ENCODE data around the gene DOLPP1.
"Not testable (repeated sequence)": the region's sequence is repeated elsewhere in the genome, so short reads cannot be mapped to it uniquely, and the experiment has no call there.

DOLPP1 gene

GRCh38 chr9:129108805-129109536 lies 28.1 kb downstream of the DOLPP1 start:
- no peak for FAIRE-seq
- TF ChIP-seq POU2F2 (IDR thresholded peaks at IDR 0.05; ENCODE audit: low read depth, low read length): no peak
- TF ChIP-seq POLR2AphosphoS5 (IDR thresholded peaks at IDR 0.05; ENCODE audit: low read depth, low read length): no peak
- TF ChIP-seq POLR2A (IDR thresholded peaks at IDR 0.05; ENCODE audit: low read depth, low read length): no peak
- no peak for TF ChIP-seq SPI1 (IDR thresholded peaks at IDR 0.05; ENCODE audit: low read depth, low read length)
- no peak for TF ChIP-seq PAX5 (IDR thresholded peaks at IDR 0.05; ENCODE audit: insufficient read depth, low read length, severe bottlenecking)
- TF ChIP-seq TAF1 (IDR thresholded peaks at IDR 0.05; ENCODE audit: low read depth, low read length): no peak
- no peak for DNase-seq (ENCODE audit: insufficient read length, low spot score)

DNA sequence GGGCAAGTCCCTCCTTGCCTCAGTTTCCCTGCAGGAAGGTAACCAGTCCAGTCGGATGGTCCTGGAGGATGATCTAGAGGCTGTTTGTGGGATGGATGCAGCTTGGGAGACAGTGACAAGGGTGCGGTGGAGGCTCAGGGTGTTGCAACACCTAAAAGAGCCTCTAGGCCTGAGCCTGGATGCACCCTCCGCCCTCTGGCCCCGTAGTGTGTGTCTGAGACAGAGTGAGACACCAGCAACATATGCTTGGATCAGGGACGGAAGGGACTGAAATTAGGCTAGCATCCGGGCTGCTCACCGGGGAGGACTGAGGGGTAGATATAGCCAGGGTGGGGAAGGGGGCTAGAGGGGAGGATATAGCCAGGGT lies 28.6 kb downstream of the DOLPP1 start:
- DNase-seq (ENCODE audit: insufficient read length, low spot score): no peak
- FAIRE-seq: no peak
- no peak for TF ChIP-seq TAF1 (IDR thresholded peaks at IDR 0.05; ENCODE audit: low read depth, low read length)
- no peak for TF ChIP-seq PAX5 (IDR thresholded peaks at IDR 0.05; ENCODE audit: insufficient read depth, low read length, severe bottlenecking)
- TF ChIP-seq POU2F2 (IDR thresholded peaks at IDR 0.05; ENCODE audit: low read depth, low read length): no peak

- DNase-seq (ENCODE audit: insufficient read length, low spot score) (no peak), FAIRE-seq (no peak)
- TF ChIP-seq SPI1 (IDR thresholded peaks at IDR 0.05; ENCODE audit: low read depth, low read length): no peak
- TF ChIP-seq POLR2A (IDR thresholded peaks at IDR 0.05; ENCODE audit: low read depth, low read length): no peak
- TF ChIP-seq POLR2AphosphoS5 (IDR thresholded peaks at IDR 0.05; ENCODE audit: low read depth, low read length): no peak
- no peak for TF ChIP-seq TAF1 (IDR thresholded peaks at IDR 0.05; ENCODE audit: low read depth, low read length)
- TF ChIP-seq POU2F2 (IDR thresholded peaks at IDR 0.05; ENCODE audit: low read depth, low read length): no peak
- TF ChIP-seq PAX5 (IDR thresholded peaks at IDR 0.05; ENCODE audit: insufficient read depth, low read length, severe bottlenecking): no peak
These were observed 29.2 kb downstream of the DOLPP1 start for GRCh38 chr9:129109952-129110739.

DNA sequence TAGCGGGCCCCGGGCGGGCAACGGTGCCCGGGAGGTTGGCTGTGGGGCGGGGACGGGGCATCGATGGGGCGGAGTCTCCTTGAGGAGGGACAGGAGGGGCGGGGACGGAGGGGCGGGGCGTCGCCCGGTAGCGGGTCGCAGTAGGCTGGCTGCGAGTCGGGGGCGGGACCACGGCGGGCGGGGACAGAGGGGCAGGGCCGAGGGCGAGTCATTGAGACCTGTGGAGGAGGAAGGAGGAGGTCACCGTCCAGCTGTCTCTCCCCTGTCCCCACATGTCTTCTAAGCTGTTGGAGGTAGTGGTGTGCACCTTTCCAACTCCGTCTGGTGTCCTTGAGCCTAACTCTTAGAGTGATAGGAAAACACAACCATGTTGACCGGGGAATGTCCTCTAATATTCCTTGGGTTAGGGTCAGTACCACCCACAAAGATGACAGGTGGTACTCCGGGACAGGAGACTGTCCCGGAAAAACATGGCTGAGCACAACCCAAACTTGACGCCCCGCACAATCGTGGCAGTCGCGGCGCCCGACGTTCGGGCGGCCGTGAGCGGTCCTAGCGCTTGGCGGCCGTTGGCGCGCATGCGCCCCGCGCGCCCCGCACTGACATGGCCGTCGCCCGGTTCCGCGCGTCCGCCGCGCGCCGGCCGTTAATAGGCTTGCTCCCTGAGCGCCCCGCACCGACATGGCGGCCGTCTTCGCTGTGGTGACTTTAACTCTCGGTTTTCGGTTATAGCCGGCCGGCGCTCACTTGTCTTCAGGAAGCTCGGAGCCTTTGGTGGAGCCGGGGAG lies 30.0 kb downstream of the DOLPP1 start, which contains the start of the genes CRAT and PTPA:
CRAT (minus strand) TSS at position 54 of the 788 bp plus-strand sequence. CDS start 284 bp downstream, outside the sequence.
PTPA (plus strand) TSS at position 676 of the 788 bp plus-strand sequence. CDS start 186 bp downstream, outside the sequence.
- peak; percentile 96 for TF ChIP-seq POLR2AphosphoS5 (IDR thresholded peaks at IDR 0.05; ENCODE audit: low read depth, low read length)
- peak; percentile 89 for TF ChIP-seq TAF1 (IDR thresholded peaks at IDR 0.05; ENCODE audit: low read depth, low read length)
- TF ChIP-seq POU2F2 (IDR thresholded peaks at IDR 0.05; ENCODE audit: low read depth, low read length): no peak
- no peak for TF ChIP-seq SPI1 (IDR thresholded peaks at IDR 0.05; ENCODE audit: low read depth, low read length)
- peak; percentile 97 for TF ChIP-seq POLR2A (IDR thresholded peaks at IDR 0.05; ENCODE audit: low read depth, low read length)
- TF ChIP-seq PAX5 (IDR thresholded peaks at IDR 0.05; ENCODE audit: insufficient read depth, low read length, severe bottlenecking): no peak
- DNase-seq (ENCODE audit: insufficient read length, low spot score): peak; percentile 100
- peak; percentile 94 for FAIRE-seq

DNA sequence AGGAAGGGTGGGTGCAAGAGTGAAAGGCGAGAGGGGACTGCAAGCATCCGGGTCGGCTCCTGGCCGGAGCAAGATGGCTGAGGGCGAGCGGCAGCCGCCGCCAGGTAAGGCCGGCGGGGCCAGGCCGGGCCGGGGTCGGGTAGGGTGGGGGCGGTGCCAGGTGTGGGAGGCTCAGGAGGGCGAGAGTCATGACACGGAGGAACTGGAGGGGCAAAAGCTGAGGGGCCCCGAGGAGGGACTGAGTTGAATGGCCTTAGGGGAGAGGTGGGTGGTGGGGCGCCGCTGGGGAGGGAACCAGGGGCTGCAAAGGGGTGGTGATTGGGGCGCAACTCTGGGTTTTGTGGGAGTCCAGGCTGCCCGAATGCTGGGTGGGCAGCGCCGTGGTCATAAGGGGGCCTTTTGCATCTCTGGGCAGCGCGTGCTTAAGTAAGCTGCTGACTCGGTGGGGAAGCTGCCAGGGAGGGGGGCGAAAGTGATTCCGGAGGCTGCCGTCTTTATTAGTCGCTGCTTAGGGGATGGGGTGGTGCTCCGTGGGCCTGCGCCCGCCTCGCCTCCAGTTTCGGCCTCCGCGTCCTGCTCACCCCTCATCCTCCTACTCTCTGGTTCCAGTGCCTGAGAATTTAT lies 30.7 kb downstream of the DOLPP1 start:
- TF ChIP-seq POLR2AphosphoS5 (IDR thresholded peaks at IDR 0.05; ENCODE audit: low read depth, low read length) (no peak), TAF1 (IDR thresholded peaks at IDR 0.05; ENCODE audit: low read depth, low read length) (no peak), SPI1 (IDR thresholded peaks at IDR 0.05; ENCODE audit: low read depth, low read length) (no peak), PAX5 (IDR thresholded peaks at IDR 0.05; ENCODE audit: insufficient read depth, low read length, severe bottlenecking) (no peak), POU2F2 (IDR thresholded peaks at IDR 0.05; ENCODE audit: low read depth, low read length) (no peak), POLR2A (IDR thresholded peaks at IDR 0.05; ENCODE audit: low read depth, low read length) (no peak)
- DNase-seq (ENCODE audit: insufficient read length, low spot score) (peak; percentile 54), FAIRE-seq (no peak)

DNA sequence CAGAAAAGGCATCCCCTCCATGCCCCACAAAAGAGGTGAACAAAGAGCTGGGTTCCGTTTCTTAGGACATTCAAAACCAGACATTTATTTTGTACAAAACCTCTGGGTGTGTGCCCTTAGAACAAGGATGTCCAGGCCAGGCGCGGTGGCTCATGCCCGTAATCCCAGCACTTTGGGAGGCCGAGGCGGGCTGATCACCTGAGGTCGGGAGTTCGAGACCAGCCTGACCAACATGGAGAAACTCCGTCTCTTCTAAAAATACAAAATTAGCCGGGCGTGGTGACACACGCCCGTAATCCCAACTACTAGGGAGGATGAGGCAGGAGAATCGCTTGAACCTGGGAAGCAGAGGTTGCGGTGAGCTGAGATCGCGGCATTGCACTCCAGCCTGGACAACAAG lies 31.6 kb downstream of the DOLPP1 start:
- DNase-seq (ENCODE audit: insufficient read length, low spot score); FAIRE-seq: not testable (repeated sequence)

DNA sequence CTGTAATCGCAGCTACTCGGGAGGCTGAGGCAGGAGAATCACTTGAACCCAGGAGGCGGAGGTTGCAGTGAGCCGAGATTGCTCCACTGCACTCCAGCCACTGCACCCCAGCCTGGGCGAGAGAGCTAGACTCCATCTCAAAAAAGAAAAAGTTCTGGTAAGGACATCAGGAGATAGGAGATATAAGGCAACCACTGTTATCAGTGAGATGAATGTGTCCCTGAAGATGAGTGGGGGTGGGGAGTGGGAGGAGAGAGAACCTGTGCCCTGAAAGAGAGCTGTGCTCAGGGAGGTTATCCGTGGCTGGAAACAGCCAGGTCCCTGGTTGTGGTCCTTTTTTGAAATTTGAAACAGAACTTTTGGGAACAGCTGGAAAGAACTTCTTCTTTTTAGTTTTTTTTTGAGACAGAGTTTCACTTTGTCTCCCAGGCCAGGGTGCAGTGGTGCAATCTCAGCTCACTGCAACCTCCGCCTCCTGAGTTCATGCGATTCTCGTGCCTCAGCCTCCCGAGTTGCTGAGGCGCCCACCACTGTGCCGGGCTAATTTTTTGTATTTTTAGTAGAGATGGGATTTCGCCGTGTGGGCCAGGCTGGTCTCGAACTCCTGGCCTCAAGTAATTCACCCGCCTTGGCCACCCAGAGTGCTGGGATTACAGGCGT lies 32.9 kb downstream of the DOLPP1 start:
- TF ChIP-seq POLR2AphosphoS5 (IDR thresholded peaks at IDR 0.05; ENCODE audit: low read depth, low read length) (no peak), PAX5 (IDR thresholded peaks at IDR 0.05; ENCODE audit: insufficient read depth, low read length, severe bottlenecking) (no peak), SPI1 (IDR thresholded peaks at IDR 0.05; ENCODE audit: low read depth, low read length) (no peak), POU2F2 (IDR thresholded peaks at IDR 0.05; ENCODE audit: low read depth, low read length) (no peak)
- DNase-seq (ENCODE audit: insufficient read length, low spot score): no peak
- FAIRE-seq: no peak

DNA sequence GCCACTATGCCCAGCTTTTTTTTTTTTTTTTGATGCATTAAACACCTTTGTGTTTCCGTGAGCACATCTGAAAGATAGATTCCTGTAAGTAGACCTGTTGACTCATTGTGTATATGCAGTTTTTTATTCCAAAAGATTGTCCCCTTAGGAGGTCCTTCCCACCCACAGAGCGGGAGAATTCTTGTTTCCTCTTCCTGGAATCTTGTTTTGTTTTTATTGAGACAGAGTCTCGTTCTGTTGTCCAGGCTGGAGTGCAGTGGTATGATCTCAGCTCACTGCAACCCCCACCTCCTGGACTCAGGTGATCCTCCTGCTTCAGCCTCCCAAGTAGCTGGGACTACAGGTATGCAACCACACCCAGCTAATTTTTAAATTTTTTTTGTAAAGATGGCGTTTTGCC lies 37.9 kb downstream of the DOLPP1 start:
- DNase-seq (ENCODE audit: insufficient read length, low spot score) (no peak), FAIRE-seq (no peak)
- TF ChIP-seq SPI1 (IDR thresholded peaks at IDR 0.05; ENCODE audit: low read depth, low read length) (no peak), TAF1 (IDR thresholded peaks at IDR 0.05; ENCODE audit: low read depth, low read length) (no peak), PAX5 (IDR thresholded peaks at IDR 0.05; ENCODE audit: insufficient read depth, low read length, severe bottlenecking) (no peak), POLR2A (IDR thresholded peaks at IDR 0.05; ENCODE audit: low read depth, low read length) (no peak), POLR2AphosphoS5 (IDR thresholded peaks at IDR 0.05; ENCODE audit: low read depth, low read length) (no peak), POU2F2 (IDR thresholded peaks at IDR 0.05; ENCODE audit: low read depth, low read length) (no peak)
